Measurements from ENCODE around the gene FES. TPM values are rescaled to one million over a fixed set of nuclear protein-coding genes. Genes with fewer than 3 reads are reported as not detected.

FES gene
- total and polyA plus RNA-seq, 2 of the 13 experiments (the other 11 are each of a cell fraction or from before 2014, with no cell fraction given), result 4.0 to 9.5 TPM

- no peak for TF ChIP-seq ZSCAN31 (CRISPR knock-in tag; IDR thresholded peaks at IDR 0.05; ENCODE audit: low read depth)
- TF ChIP-seq, protein P1, sequence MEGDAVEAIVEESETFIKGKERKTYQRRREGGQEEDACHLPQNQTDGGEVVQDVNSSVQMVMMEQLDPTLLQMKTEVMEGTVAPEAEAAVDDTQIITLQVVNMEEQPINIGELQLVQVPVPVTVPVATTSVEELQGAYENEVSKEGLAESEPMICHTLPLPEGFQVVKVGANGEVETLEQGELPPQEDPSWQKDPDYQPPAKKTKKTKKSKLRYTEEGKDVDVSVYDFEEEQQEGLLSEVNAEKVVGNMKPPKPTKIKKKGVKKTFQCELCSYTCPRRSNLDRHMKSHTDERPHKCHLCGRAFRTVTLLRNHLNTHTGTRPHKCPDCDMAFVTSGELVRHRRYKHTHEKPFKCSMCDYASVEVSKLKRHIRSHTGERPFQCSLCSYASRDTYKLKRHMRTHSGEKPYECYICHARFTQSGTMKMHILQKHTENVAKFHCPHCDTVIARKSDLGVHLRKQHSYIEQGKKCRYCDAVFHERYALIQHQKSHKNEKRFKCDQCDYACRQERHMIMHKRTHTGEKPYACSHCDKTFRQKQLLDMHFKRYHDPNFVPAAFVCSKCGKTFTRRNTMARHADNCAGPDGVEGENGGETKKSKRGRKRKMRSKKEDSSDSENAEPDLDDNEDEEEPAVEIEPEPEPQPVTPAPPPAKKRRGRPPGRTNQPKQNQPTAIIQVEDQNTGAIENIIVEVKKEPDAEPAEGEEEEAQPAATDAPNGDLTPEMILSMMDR (CRISPR knock-in tag; IDR thresholded peaks at IDR 0.05), result peak; percentile 91
- TF ChIP-seq, protein P2, sequence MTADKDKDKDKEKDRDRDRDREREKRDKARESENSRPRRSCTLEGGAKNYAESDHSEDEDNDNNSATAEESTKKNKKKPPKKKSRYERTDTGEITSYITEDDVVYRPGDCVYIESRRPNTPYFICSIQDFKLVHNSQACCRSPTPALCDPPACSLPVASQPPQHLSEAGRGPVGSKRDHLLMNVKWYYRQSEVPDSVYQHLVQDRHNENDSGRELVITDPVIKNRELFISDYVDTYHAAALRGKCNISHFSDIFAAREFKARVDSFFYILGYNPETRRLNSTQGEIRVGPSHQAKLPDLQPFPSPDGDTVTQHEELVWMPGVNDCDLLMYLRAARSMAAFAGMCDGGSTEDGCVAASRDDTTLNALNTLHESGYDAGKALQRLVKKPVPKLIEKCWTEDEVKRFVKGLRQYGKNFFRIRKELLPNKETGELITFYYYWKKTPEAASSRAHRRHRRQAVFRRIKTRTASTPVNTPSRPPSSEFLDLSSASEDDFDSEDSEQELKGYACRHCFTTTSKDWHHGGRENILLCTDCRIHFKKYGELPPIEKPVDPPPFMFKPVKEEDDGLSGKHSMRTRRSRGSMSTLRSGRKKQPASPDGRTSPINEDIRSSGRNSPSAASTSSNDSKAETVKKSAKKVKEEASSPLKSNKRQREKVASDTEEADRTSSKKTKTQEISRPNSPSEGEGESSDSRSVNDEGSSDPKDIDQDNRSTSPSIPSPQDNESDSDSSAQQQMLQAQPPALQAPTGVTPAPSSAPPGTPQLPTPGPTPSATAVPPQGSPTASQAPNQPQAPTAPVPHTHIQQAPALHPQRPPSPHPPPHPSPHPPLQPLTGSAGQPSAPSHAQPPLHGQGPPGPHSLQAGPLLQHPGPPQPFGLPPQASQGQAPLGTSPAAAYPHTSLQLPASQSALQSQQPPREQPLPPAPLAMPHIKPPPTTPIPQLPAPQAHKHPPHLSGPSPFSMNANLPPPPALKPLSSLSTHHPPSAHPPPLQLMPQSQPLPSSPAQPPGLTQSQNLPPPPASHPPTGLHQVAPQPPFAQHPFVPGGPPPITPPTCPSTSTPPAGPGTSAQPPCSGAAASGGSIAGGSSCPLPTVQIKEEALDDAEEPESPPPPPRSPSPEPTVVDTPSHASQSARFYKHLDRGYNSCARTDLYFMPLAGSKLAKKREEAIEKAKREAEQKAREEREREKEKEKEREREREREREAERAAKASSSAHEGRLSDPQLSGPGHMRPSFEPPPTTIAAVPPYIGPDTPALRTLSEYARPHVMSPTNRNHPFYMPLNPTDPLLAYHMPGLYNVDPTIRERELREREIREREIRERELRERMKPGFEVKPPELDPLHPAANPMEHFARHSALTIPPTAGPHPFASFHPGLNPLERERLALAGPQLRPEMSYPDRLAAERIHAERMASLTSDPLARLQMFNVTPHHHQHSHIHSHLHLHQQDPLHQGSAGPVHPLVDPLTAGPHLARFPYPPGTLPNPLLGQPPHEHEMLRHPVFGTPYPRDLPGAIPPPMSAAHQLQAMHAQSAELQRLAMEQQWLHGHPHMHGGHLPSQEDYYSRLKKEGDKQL (CRISPR knock-in tag; IDR thresholded peaks at IDR 0.05; ENCODE audit: low read depth), result no peak
- TF ChIP-seq ZNF24 (IDR thresholded peaks at IDR 0.05), result no peak
- TF ChIP-seq NFKB2 (CRISPR knock-in tag; IDR thresholded peaks at IDR 0.05; ENCODE audit: borderline replicate concordance), result no peak
- TF ChIP-seq SALL1 (CRISPR knock-in tag; IDR thresholded peaks at IDR 0.05), result peak; percentile 5; the same call in 1 of the 2 replicates
- TF ChIP-seq NFYB (CRISPR knock-in tag; IDR thresholded peaks at IDR 0.05), result no peak
- TF ChIP-seq CSRNP2 (CRISPR knock-in tag; conservative IDR thresholded peaks at IDR 0.05; ENCODE audit: low read depth), result no peak
- TF ChIP-seq, protein P3, sequence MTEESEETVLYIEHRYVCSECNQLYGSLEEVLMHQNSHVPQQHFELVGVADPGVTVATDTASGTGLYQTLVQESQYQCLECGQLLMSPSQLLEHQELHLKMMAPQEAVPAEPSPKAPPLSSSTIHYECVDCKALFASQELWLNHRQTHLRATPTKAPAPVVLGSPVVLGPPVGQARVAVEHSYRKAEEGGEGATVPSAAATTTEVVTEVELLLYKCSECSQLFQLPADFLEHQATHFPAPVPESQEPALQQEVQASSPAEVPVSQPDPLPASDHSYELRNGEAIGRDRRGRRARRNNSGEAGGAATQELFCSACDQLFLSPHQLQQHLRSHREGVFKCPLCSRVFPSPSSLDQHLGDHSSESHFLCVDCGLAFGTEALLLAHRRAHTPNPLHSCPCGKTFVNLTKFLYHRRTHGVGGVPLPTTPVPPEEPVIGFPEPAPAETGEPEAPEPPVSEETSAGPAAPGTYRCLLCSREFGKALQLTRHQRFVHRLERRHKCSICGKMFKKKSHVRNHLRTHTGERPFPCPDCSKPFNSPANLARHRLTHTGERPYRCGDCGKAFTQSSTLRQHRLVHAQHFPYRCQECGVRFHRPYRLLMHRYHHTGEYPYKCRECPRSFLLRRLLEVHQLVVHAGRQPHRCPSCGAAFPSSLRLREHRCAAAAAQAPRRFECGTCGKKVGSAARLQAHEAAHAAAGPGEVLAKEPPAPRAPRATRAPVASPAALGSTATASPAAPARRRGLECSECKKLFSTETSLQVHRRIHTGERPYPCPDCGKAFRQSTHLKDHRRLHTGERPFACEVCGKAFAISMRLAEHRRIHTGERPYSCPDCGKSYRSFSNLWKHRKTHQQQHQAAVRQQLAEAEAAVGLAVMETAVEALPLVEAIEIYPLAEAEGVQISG (CRISPR knock-in tag; IDR thresholded peaks at IDR 0.05), result peak; percentile 74
- no peak for TF ChIP-seq ETV5 (CRISPR knock-in tag; IDR thresholded peaks at IDR 0.05; ENCODE audit: borderline replicate concordance)
- no peak for TF ChIP-seq ZNF761 (CRISPR knock-in tag; conservative IDR thresholded peaks at IDR 0.05)
- TF ChIP-seq, protein P4, sequence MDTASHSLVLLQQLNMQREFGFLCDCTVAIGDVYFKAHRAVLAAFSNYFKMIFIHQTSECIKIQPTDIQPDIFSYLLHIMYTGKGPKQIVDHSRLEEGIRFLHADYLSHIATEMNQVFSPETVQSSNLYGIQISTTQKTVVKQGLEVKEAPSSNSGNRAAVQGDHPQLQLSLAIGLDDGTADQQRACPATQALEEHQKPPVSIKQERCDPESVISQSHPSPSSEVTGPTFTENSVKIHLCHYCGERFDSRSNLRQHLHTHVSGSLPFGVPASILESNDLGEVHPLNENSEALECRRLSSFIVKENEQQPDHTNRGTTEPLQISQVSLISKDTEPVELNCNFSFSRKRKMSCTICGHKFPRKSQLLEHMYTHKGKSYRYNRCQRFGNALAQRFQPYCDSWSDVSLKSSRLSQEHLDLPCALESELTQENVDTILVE (CRISPR knock-in tag; IDR thresholded peaks at IDR 0.05), result no peak
- no peak for TF ChIP-seq HOXA3 (CRISPR knock-in tag; IDR thresholded peaks at IDR 0.05)
- no peak for TF ChIP-seq ZSCAN5A (CRISPR knock-in tag; IDR thresholded peaks at IDR 0.05; ENCODE audit: borderline replicate concordance)
These were observed 50.1 kb downstream of the FES start (continued) for GRCh38 chr15:90934256-90934948.

Data from HepG2 (cell line).